Cardiac muscle cell (in vitro differentiated cells and primary cell): ENCODE measurements around the gene GAPDH. TPM values are rescaled to one million over a fixed set of nuclear protein-coding genes. Genes with fewer than 3 reads are reported as not detected.

Source experiments
- DNase-seq, 2 donors: peaks; one replicate each; pipeline versions ENCODE4 v3.0.0 to v3.0.0-alpha.2; 2010 to 2017; ENCODE audit warnings: low read depth in 1 of 2, low spot score in 1 of 2
- H3K27ac ChIP-seq: fragments of 200-600 bp; sonication (generic); 2 replicates; pipeline ENCODE4 v1.5.1; 2016
- H3K27me3 ChIP-seq: fragments of 200-600 bp; sonication (generic); 2 replicates; pipeline ENCODE4 v1.6.0; 2016; ENCODE audit warnings: control low read depth
- H3K36me3 ChIP-seq: fragments of 200-600 bp; sonication (generic); 2 replicates; pipeline ENCODE4 v1.5.1; 2016; ENCODE audit warnings: control low read depth
- H3K4me1 ChIP-seq: fragments of 200-600 bp; sonication (generic); 2 replicates; pipeline ENCODE4 v1.8.1; 2017; ENCODE audit warnings: low read depth, mild to moderate bottlenecking, mixed run types
- H3K4me3 ChIP-seq: fragments of 200-600 bp; sonication (generic); 2 replicates; pipeline ENCODE4 v1.5.1; 2016; ENCODE audit warnings: mild to moderate bottlenecking
- H3K9me3 ChIP-seq: fragments of 200-600 bp; sonication (generic); 2 replicates; pipeline ENCODE4 v1.5.1; 2017; ENCODE audit warnings: low read depth, mild to moderate bottlenecking, control low read depth
- CTCF ChIP-seq: IDR thresholded peaks from 2 replicates; pipeline ENCODE4 v1.5.1; 2012; ENCODE audit warnings: low read depth, mild to moderate bottlenecking, low read length
- polyA plus RNA-seq: library from polyadenylated mRNA; unstranded; fragments of >200 nt; fragmentation: Nextera tagmentation; extraction: Ambion mirVana; gene quantifications from 2 replicates; pipeline ENCODE4 v1.2.1, GENCODE V29; 2016
- total RNA-seq: library from RNA; depleted of rRNA; stranded (reverse); fragments of >200 nt; gene quantifications from 2 replicates; pipeline ENCODE4 v1.2.3, GENCODE V29; 2016

Gene GAPDH
- total and polyA plus RNA-seq, 2 experiments from 2014 or later, result 8,013 to 14,299 TPM

- TF ChIP-seq CTCF, result no peak
- Histone ChIP-seq H3K36me3 (peaks cover 63% of the 10 kb centered on the region), H3K27ac (peak overlapping the region; percentile 28)
Observed at GRCh38 chr12:6529291-6529737, 5.0 kb upstream of the GAPDH start.

GRCh38 chr12:6530576-6531260 lies 3.6 kb upstream of the GAPDH start:
- DNase-seq, result no peak
- Histone ChIP-seq H3K36me3 (peaks cover 52% of the 10 kb centered on the region), H3K9me3 (no peaks in the 10 kb centered on the region), H3K27ac (peak overlapping the region; percentile 84), H3K4me1 (peaks cover 15% of the 10 kb centered on the region), H3K4me3 (no peak overlapping the region), H3K27me3 (no peaks in the 10 kb centered on the region)
- no peak for TF ChIP-seq CTCF

More at GRCh38 chr12:6529291-6529737, 5.0 kb upstream of the GAPDH start:
- no peak for DNase-seq
- H3K9me3 ChIP-seq, result no peaks in the 10 kb centered on the region
- H3K4me1 ChIP-seq, result peaks cover 15% of the 10 kb centered on the region
- no peaks in the 10 kb centered on the region for H3K27me3 ChIP-seq
- H3K4me3 ChIP-seq, result no peak overlapping the region

GRCh38 chr12:6532051-6532926 lies 2.0 kb upstream of the GAPDH start:
- peak; percentile 69 to 95 for DNase-seq
- Histone ChIP-seq H3K4me1 (peaks cover 24% of the 10 kb centered on the region), H3K4me3 (peak overlapping the region; percentile 91), H3K9me3 (no peaks in the 10 kb centered on the region), H3K27me3 (no peaks in the 10 kb centered on the region), H3K36me3 (peaks cover 51% of the 10 kb centered on the region), H3K27ac (peak overlapping the region; percentile 84)
- no peak for TF ChIP-seq CTCF

GRCh38 chr12:6532927-6533652 lies 1.2 kb upstream of the GAPDH start:
- Histone ChIP-seq H3K9me3 (no peaks in the 10 kb centered on the region), H3K27ac (peak overlapping the region; percentile 84), H3K4me3 (peak overlapping the region; percentile 91), H3K36me3 (peaks cover 51% of the 10 kb centered on the region), H3K4me1 (peaks cover 24% of the 10 kb centered on the region), H3K27me3 (no peaks in the 10 kb centered on the region)
- DNase-seq, result peak; percentile 66 to 80
- no peak for TF ChIP-seq CTCF

GRCh38 chr12:6533653-6533922 lies 729 bp upstream of the GAPDH start:
- Histone ChIP-seq H3K27me3 (no peaks in the 10 kb centered on the region), H3K27ac (peak overlapping the region; percentile 84), H3K4me3 (peak overlapping the region; percentile 91), H3K4me1 (peaks cover 24% of the 10 kb centered on the region), H3K9me3 (no peaks in the 10 kb centered on the region), H3K36me3 (peaks cover 50% of the 10 kb centered on the region)
- TF ChIP-seq CTCF, result no peak
- DNase-seq, result no peak
